HCT116 (cell line): ENCODE results near the gene PAFAH1B1. TPM values are rescaled to one million over a fixed set of nuclear protein-coding genes. Genes with fewer than 3 reads are reported as not detected.

Experiments used
- CBX3 ChIP-seq: IDR thresholded peaks from 2 replicates; pipeline ENCODE4 v1.6.1; 2012; ENCODE audit warnings: low read depth
- ELF1 ChIP-seq: IDR thresholded peaks from 2 replicates; pipeline ENCODE4 v1.6.1; 2012; ENCODE audit warnings: low read depth, borderline replicate concordance
- EZH2phosphoT487 ChIP-seq: fragments of 200-600 bp; IDR thresholded peaks from 2 replicates; pipeline ENCODE4 v1.6.1; 2018; ENCODE audit warnings: antibody characterized with exemption, borderline replicate concordance
- POLR2A ChIP-seq: IDR thresholded peaks from 2 replicates; pipeline ENCODE4 v1.7.0; 2011; ENCODE audit warnings: borderline replicate concordance; ENCODE audit not compliant: insufficient read depth, insufficient read length; ENCODE audit errors: extremely low read depth
- POLR2AphosphoS5 ChIP-seq: IDR thresholded peaks from 2 replicates; pipeline ENCODE4 v1.6.1; 2011; ENCODE audit warnings: mild to moderate bottlenecking, low read depth, low read length, moderate library complexity
- RAD21 ChIP-seq: IDR thresholded peaks from 2 replicates; pipeline ENCODE4 v1.6.1; 2012; ENCODE audit warnings: low read depth, mild to moderate bottlenecking
- SIN3A ChIP-seq: IDR thresholded peaks from 2 replicates; pipeline ENCODE4 v1.6.1; 2012; ENCODE audit warnings: low read depth
- SRF ChIP-seq: IDR thresholded peaks from 2 replicates; pipeline ENCODE4 v1.6.1; 2012; ENCODE audit warnings: low read depth
- TCF7L2 ChIP-seq: IDR thresholded peaks from 2 replicates; pipeline ENCODE4 v1.7.0; 2011; ENCODE audit warnings: borderline replicate concordance, inconsistent platforms; ENCODE audit not compliant: insufficient read depth, insufficient read length; ENCODE audit errors: extremely low read depth
- YY1 ChIP-seq: IDR thresholded peaks from 2 replicates; pipeline ENCODE4 v1.6.1; 2011; ENCODE audit warnings: low read length, low read depth, moderate library complexity, mild to moderate bottlenecking; ENCODE audit not compliant: insufficient replicate concordance; ENCODE audit errors: extremely low read depth
- ZFX ChIP-seq: fragments of 450-650 bp; IDR thresholded peaks from 2 replicates; pipeline ENCODE4 v1.6.1; 2017
- total RNA-seq: library from RNA; stranded (reverse); gene quantifications from one replicate; pipeline ENCODE4 v1.2.1, GENCODE V29; 2021; ENCODE audit not compliant: unreplicated experiment
- TF ChIP-seq, protein P1 (sequence below), 3 experiments: fragments of 200-600 bp in 1 of 3; sonication (generic) in 1 of 3; IDR thresholded peaks in 2 of 3; conservative IDR thresholded peaks in 1 of 3; 2 replicates each; pipeline ENCODE4 v1.5.1; 2012 to 2017; ENCODE audit warnings: low read depth in 2 of 3, low read length in 2 of 3, antibody characterized with exemption in 1 of 3, borderline replicate concordance in 1 of 3, control low read depth in 1 of 3, mild to moderate bottlenecking in 1 of 3, mixed read lengths in 1 of 3, mixed run types in 1 of 3, moderate library complexity in 1 of 3; ENCODE audit not compliant: insufficient read depth in 1 of 3
- TF ChIP-seq, protein P2 (sequence below): IDR thresholded peaks from 2 replicates; pipeline ENCODE4 v1.6.1; 2012

Gene PAFAH1B1
- total RNA-seq, 1 experiment from 2014 or later: 113 TPM

DNA sequence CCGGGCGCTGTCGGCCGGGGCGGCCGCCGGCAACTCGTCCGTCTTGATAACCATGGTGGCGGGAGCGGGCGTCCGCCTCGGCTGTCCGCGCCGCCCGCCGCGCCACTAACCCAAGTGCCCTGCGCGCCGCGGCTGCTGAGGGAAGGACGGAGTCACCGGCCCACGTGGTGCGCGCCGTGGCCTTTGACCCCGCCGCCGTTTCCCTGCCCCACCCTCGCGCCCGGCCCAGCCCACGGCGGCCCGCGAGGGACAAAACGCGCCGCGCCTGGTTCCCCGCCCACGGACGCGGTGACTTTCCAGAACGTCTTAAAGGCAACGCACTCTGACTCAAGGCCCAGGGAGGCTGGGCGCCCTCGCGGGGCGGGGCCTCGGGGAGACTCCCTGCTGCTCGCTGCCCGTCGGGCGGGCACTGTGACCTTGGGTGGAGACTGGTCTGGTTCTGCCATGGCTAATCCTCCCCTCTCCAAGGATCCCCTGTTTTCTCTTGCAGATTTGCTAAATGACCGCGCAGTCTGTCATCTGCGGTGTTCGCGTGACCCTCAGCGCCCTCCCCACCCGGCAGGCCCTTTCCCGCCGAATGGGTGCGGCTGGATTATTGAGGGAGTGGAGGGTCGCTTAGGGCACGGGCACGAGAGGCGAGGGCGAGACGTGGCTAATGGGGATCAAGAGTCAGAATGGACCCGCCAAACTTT is 118.3 kb downstream of the PAFAH1B1 start, which contains the start of gene CLUH (continued):
- TF ChIP-seq POLR2AphosphoS5: peak; percentile 81
- TF ChIP-seq ELF1: no peak
- TF ChIP-seq TCF7L2: peak; percentile 63
- TF ChIP-seq RAD21: no peak
- TF ChIP-seq, protein P1, sequence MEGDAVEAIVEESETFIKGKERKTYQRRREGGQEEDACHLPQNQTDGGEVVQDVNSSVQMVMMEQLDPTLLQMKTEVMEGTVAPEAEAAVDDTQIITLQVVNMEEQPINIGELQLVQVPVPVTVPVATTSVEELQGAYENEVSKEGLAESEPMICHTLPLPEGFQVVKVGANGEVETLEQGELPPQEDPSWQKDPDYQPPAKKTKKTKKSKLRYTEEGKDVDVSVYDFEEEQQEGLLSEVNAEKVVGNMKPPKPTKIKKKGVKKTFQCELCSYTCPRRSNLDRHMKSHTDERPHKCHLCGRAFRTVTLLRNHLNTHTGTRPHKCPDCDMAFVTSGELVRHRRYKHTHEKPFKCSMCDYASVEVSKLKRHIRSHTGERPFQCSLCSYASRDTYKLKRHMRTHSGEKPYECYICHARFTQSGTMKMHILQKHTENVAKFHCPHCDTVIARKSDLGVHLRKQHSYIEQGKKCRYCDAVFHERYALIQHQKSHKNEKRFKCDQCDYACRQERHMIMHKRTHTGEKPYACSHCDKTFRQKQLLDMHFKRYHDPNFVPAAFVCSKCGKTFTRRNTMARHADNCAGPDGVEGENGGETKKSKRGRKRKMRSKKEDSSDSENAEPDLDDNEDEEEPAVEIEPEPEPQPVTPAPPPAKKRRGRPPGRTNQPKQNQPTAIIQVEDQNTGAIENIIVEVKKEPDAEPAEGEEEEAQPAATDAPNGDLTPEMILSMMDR (IDR thresholded peaks at IDR 0.05 in 2 of 3, conservative IDR thresholded peaks at IDR 0.05 in 1 of 3; ENCODE audit: borderline replicate concordance in 1 of 3, insufficient read depth in 1 of 3, low read depth in 2 of 3, low read length in 2 of 3): no peak
- TF ChIP-seq POLR2A: peak; percentile 42
- TF ChIP-seq SRF: no peak
- no peak for TF ChIP-seq CBX3
- TF ChIP-seq, protein P2, sequence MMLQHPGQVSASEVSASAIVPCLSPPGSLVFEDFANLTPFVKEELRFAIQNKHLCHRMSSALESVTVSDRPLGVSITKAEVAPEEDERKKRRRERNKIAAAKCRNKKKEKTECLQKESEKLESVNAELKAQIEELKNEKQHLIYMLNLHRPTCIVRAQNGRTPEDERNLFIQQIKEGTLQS: no peak
- peak; percentile 72 for TF ChIP-seq YY1
- no peak for TF ChIP-seq EZH2phosphoT487
- peak; percentile 89; the same call in 1 of the 2 replicates for TF ChIP-seq SIN3A
- no peak; the same call in 1 of the 2 replicates for TF ChIP-seq ZFX
